GM18868 (cell line): Measurements from ENCODE around the gene RAB40C.

Source experiments
- ATAC-seq: cut with Tn5 transposase; IDR thresholded peaks from one replicate; pipeline ENCODE4 v1.9.1; 2021; ENCODE audit warnings: mild to moderate bottlenecking, moderate library complexity; ENCODE audit not compliant: unreplicated experiment

Gene RAB40C

GRCh38 chr16:641326-642188 is 51.7 kb downstream of the RAB40C start, which contains the start of gene MCRIP2:
Gene MCRIP2 (plus strand): TSS chr16:641828. CDS start chr16:641992, 164 bp downstream.
- no peak for ATAC-seq

GRCh38 chr16:642189-643049 is 52.6 kb downstream of the RAB40C start:
- no peak for ATAC-seq

DNA sequence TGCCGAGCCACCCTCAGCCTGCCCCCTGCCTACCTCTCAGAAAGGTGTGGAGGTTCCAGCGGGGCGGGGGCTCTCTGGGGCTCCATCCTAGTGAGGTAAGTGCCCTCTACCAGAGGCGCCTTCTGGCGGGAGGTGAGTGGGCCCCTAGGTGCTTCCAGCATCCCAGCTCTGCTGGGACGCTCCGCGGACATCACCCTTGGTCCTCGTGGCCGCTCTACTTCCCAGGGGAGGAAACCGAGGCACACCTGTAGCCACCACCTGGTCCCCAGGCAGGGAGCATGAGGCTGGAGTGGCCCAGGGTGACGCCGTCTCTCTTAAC is 53.1 kb downstream of the RAB40C start:
- ATAC-seq: no peak

- no peak for ATAC-seq
These were observed 54.7 kb downstream of the RAB40C start for GRCh38 chr16:644556-644955.

GRCh38 chr16:645852-646678 is 56.2 kb downstream of the RAB40C start:
- no peak for ATAC-seq

GRCh38 chr16:646679-647172 is 56.9 kb downstream of the RAB40C start:
- ATAC-seq: no peak

DNA sequence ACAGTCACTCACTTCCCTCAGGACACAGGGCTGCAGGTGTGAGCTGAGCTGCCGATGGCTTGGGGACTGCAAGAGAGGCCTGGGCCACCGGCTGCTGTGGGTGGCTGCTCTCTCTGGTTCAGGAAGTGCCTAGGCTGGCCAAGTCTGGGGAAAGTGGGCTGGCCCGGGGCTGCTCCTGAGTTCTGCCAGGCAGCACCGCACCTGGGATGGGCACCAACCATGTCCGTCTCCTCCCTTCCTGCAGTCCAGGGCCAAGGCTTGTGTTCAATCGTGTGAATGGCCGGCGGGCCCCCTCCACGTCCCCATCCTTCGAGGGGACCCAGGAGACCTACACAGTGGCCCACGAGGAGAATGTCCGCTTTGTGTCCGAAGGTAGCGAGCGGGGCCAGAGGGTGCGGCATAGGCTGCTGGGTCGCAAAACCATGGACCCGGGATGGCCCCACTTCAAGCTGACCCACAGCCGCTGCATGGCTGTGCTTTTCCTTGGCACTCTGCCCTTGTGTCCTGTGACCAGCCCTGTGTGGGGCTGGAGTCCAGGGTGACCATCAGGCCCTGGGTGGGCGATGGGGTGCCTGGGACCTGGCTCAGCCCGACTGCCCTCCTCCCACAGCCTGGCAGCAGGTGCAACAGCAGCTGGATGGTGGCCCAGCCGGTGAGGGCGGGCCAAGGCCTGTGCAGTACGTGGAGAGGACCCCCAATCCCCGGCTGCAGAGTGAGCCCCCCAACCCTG is 57.5 kb downstream of the RAB40C start:
- ATAC-seq: no peak

DNA sequence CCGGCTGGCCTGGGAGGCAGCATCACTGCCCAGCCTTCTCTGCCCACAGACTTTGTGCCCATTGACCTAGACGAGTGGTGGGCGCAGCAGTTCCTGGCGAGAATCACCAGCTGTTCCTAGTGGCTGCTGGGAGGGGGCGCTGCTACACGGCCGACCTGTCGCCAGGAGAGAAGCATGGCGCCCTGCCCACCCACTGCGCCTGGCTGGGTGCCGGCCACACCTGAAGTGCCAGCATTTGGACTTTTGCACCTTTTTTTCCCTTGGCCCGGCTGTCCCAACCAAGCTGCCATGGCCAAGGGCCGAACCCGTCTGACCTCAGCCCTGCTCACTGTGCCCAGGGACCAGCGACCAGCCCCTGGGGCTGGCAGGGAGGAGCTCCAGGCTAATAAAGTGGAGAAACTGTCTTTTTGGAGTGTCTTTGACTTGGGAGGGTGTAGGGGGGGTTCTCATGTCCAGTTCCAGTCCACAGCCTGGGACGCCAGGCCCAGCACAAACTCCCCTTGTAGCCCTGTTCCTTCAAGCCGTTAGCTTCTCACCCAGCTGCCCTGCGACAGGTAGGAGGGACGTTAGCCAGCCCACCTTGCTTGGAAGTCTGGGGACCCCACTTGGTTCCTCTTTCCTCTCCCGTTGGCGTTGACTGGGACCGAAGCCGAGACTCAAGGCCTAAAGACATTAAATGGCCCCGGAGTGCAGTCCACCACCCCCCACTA is 58.4 kb downstream of the RAB40C start:
- no peak for ATAC-seq

DNA sequence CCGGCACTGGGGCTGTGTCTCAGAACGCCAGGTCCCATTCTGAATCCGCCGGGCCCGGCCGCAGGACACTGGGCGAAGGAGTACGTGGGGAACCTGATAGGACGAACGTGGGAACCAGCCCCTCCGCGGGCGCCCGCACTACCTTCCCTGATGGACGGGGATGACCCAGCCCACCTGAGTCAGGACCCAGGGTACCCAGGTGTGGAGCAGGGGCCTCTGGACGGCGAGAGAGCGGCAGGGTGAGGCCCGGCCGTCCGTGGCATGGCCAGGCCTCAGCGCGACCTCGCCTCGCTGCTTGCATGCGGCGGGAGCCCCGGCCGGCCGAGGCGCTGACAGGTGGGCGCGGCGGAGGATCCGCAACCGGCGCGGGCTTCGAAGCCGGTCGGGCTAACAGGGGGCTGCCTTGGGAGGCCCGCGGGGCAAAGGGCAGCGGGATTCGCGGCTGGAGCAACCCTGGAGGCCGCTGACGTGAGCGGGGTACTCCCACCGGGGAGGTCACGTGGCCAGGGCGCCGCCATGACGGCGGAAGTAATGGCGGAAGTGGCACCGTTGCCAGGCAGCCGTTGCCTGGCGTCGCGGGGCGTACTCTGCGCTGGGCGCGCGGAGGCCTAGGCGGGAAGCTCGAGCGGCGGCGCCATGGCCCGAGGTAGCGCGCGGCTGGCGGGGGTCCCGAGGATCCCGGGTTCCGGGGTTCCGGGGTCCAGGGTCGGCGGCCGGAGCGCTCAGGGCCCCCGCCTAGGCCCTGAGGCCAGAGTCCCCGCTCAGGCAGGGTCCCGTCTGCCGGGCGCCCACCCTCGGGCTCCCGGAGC is 59.1 kb downstream of the RAB40C start, which contains the start of gene WDR90:
TSS of gene WDR90 (plus strand) at position 585 of the 809 bp plus-strand sequence. CDS start at position 637, 52 bp downstream.
- ATAC-seq: peak; percentile 84

DNA sequence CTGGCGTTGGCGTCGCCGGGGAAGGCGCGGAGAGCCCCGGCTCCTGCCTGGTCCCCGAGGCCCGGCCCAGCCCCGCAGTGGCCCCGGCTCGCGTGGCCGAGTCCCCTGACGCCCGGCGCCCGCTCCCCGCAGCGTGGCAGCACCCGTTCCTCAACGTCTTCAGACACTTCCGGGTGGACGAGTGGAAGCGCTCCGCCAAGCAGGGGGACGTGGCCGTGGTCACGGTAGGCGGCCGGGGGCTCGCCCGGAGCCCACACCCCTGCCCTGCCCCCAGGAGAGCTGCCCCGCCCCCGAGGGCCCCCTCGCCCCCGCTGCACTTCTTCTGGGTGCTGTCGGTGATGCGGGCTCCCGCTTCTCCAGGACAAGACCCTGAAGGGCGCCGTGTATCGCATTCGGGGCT is 59.8 kb downstream of the RAB40C start:
- peak; percentile 18 for ATAC-seq

DNA sequence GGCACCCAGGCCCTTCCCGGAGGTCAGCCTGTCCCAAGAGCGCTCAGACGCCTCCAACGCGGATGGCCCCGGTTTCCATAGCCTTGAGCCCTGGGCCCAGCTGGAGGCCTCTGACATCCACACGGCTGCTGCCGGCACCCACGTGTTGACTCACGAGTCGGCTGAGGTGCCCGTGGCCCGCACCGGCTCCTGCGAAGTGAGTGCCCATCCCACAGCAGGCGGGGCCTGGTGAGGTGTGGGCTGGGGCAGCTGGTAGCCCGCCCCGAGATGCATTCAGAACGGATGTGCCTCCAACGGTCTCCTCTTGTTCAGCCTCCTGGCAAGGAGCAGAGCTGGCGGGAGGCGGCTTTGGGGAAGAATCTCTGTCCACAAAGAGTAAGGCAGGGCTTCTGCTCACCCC is 62.0 kb downstream of the RAB40C start:
- no peak for ATAC-seq

- no peak for ATAC-seq
These were observed 62.8 kb downstream of the RAB40C start for GRCh38 chr16:652454-653305.

DNA sequence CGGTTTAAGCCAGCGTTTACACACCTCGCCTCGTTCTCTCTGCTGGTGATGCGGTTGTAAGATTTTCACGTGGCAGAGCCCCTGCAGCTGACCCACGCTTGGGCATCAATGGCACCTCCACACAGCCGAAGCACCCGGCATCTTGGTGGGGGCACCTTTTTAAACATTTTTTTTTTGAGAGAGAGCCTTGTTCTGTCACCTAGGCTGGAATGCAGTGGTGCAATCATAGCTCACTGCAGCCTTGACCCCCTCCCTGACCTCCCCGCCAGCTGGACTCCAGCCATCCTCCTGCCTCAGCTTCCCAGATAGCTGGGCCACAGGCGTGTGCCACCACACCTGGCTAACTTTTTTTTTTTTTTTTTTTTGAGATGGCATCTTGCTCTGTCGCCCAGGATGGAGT is 64.2 kb downstream of the RAB40C start:
- ATAC-seq: no peak

- ATAC-seq: no peak
These were observed 67.6 kb downstream of the RAB40C start for GRCh38 chr16:657487-657886.

GRCh38 chr16:658679-659571 is 69.1 kb downstream of the RAB40C start:
- ATAC-seq: no peak

DNA sequence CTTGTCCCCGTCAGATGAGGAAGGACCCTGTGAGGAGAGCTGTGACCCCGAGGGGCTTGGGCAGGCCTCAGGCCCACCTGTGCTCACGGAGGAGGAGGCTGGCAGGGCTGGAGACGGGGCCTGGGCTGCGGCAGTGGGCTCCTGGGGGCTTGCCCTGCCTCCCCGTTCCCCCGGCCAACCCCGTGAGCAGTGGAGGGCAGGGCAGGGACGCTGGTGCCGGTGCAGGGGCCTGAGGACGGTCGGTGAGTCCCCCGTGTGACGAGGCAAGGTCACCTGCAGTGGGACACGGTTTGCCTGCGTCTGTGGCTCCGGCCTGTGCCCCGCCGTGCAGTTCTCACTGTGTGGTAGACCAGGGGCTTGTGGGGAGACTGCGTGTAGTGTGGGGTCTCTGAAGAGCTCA is 69.8 kb downstream of the RAB40C start:
- no peak for ATAC-seq

DNA sequence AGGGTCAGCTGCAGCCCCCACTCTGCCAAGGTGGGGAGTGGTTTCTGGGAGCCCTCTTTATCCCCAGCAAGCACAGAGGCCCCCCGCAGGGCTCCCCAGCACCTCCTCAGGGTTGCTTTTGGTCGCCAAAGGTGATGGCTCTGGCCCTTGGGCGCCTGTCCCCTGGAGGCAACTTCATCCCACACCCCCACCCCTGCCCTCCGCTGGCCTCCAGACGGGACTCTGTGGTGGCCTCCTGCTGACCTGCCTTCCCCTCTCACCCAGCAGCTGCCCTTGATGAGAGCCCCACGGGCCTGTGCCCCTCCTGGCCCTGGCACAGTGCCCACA is 70.2 kb downstream of the RAB40C start:
- ATAC-seq: no peak
